Fibroblast of the aortic adventitia (primary cell): ENCODE measurements around the gene HMGN1. TPM values are rescaled to one million over a fixed set of nuclear protein-coding genes. Genes with fewer than 3 reads are reported as not detected.
"Not testable (repeated sequence)": the region's sequence is repeated elsewhere in the genome, so short reads cannot be mapped to it uniquely, and the experiment has no call there.

Source experiments
- DNase-seq: peaks from one replicate; pipeline ENCODE4 v3.0.0-alpha.2; 2010; ENCODE audit warnings: low read depth
- H3K4me3 ChIP-seq: 2 replicates; pipeline ENCODE4 v1.5.1; 2011; ENCODE audit warnings: low read depth, mild to moderate bottlenecking, control low read depth, low read length, moderate library complexity
- total RNA-seq: library from RNA; depleted of rRNA; stranded (reverse); fragments of >200 nt; gene quantifications from 2 replicates; pipeline ENCODE4 v1.2.3, GENCODE V29; 2012; ENCODE audit warnings: low replicate concordance
- TF ChIP-seq, protein P1 (sequence below): IDR thresholded peaks from 2 replicates; pipeline ENCODE4 v1.5.1; 2011; ENCODE audit warnings: mild to moderate bottlenecking, low read length, control low read depth, inconsistent platforms; ENCODE audit not compliant: insufficient read depth

The HMGN1 gene
- total RNA-seq, 1 donor, result 165 TPM

DNA sequence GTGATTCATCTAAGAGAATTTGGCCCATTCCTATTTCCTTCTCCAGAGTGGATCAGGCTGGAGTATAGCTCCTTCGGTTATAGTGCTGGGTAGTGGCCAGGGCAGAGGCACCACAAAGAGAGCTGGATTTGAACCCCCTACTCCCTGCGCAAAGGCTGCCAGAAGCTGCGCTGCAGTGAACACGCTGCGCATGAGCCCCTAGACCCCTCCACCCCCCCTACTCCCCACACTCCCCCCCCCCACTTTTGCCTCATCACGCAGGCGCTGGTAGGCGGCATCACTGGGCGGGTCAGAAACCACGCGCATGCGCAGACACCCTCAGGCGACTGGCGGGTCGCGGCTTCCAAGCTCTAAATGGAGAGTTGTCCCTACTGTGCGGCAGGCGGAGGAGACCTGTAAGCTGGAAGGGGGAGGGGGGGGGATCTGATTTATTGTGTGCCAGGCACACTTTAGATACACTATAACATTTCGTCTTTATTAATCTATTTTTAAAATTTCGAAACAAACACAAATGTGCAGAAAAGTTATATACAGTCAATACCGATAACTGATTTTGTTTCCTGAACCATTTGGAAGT, 38.7 kb upstream of the HMGN1 start:
- DNase-seq, result peak; percentile 85
- H3K4me3 ChIP-seq, result peak overlapping the region; percentile 60
- TF ChIP-seq, protein P1, sequence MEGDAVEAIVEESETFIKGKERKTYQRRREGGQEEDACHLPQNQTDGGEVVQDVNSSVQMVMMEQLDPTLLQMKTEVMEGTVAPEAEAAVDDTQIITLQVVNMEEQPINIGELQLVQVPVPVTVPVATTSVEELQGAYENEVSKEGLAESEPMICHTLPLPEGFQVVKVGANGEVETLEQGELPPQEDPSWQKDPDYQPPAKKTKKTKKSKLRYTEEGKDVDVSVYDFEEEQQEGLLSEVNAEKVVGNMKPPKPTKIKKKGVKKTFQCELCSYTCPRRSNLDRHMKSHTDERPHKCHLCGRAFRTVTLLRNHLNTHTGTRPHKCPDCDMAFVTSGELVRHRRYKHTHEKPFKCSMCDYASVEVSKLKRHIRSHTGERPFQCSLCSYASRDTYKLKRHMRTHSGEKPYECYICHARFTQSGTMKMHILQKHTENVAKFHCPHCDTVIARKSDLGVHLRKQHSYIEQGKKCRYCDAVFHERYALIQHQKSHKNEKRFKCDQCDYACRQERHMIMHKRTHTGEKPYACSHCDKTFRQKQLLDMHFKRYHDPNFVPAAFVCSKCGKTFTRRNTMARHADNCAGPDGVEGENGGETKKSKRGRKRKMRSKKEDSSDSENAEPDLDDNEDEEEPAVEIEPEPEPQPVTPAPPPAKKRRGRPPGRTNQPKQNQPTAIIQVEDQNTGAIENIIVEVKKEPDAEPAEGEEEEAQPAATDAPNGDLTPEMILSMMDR, result no peak

DNA sequence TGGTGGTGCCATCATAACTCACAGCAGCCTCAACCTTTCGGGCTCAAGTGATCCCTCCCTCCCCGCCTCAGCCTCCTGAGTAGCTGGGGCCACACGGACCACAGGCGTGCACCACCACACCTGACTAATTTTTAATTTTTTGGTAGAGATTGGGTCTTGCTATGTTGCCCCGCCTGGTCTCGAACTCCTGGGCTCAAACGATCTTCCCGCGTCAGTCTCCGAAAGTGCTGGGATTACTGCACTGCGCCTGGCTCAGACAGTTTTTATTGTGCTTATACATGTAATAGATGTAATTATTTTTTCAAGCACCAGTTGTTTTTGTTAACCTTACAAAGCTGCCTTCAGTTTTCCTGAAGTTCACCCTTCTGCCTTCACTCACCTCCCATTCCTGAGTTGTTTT, 38.0 kb upstream of the HMGN1 start:
- TF ChIP-seq, protein P1, result no peak
- no peak overlapping the region for H3K4me3 ChIP-seq
- DNase-seq, result no peak

DNA sequence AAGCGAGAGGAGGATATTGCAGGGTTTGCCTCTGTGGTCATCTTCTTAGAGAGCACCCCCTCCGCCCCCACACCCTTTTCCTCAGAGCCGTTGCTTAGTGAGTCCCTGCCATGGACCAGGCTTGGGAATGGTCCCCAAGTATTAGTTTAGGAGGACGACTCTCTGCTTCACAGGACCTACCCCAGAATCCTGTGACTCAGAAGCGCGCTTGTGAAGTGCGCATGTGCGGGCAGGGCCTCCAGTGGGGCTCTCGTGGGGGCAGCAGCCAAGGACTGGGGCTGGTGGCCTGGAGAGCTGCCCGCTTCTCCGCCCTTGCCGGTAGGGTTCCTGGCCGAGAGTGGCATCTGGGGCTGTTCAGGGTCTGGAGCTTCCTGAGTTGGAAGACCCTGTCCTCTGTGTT, 37.3 kb upstream of the HMGN1 start:
- peak; percentile 43 for DNase-seq
- TF ChIP-seq, protein P1, result no peak
- H3K4me3 ChIP-seq, result peak overlapping the region; percentile 58

DNA sequence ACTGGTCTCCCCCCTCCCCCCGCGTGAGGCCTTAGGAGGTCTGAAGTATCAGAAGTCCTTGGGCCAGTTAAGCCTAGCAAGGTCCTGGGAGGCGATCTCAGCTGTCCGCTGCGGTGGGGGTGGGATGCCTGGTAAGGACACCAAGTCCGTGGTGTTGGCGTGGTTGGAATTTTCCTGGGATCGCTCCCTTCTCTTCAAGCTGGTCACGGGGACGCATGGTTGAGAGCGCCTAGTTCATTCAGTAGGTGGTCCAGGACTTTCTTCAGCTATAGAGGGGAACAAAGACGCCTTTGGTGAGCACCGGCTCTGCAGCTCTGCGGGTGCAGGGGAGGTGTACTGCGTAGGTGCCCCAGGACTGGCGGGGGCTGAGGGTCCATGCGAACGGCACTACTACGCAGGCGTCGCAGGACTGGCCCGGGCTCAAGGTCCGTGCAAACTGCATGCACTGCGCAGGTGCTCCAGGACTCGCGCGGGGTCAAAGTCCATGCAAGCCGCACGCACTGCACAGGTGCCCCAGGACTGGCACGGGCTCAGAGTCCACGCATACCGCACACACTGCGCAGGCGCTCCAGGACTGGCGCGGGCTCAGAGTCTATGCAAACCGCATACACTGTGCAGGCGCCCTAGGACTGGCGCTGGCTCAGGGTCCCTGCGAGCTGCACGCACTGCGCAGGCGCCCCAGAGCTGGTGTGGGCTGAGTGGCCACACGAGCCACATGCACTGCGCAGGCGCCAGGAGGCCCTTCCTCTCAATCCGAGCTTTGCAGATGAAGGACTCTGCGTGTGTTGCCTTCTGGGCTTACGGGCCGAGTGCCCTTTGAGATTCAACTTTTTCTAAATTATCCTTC, 36.6 kb upstream of the HMGN1 start:
- DNase-seq, result peak; percentile 81
- H3K4me3 ChIP-seq, result peak overlapping the region; percentile 58
- TF ChIP-seq, protein P1, result no peak

DNA sequence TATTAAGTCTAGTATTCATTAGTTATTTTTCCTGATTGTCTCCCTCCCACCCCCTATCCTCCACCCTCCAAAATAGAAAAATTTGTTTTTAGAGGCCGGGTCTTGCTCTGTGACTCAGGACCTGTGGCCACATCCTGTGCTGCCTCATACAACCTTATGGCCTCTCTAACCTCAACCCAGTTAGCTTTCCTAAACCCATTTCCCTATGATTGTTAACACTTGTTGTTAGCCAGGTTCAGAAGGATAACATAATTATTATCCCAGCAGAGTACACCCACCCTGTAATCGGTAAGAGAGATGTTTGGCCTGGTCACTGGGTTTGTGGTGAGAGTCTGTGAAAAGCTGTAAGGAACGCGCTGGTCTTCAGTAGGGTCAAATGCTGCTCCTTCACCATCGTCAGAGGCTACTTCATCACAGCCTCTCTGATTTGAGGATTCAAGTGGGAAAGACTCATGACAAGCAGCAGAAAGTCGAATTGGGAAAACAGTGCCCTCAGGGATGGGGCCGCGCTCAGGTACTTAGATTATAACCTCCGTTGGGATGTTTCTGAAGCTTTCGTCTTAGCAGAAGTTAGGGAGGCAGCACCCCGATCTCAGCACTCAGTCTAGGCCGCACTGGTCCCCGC, 35.9 kb upstream of the HMGN1 start:
- TF ChIP-seq, protein P1, result no peak
- no peak for DNase-seq
- H3K4me3 ChIP-seq, result no peak overlapping the region

DNA sequence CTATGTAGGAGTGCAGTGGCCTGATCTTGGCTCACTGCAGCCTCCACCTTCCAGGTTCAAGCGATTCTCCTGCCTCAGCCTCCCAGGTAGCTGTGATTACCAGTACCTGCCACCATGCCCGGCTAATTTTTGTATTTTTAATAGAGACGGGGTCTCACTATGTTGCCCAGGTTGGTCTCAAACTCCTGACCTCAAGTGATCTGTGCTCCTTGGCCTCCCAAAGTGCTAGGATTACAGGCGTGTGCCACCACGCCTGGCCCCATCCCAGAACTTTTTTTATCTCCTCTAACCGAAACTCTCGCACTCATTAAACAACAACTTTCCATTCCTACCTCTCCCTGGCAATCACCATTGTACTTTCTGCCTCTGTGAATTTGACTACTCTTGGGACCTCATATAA, 33.2 kb upstream of the HMGN1 start:
- not testable (repeated sequence) for DNase-seq, H3K4me3 ChIP-seq

DNA sequence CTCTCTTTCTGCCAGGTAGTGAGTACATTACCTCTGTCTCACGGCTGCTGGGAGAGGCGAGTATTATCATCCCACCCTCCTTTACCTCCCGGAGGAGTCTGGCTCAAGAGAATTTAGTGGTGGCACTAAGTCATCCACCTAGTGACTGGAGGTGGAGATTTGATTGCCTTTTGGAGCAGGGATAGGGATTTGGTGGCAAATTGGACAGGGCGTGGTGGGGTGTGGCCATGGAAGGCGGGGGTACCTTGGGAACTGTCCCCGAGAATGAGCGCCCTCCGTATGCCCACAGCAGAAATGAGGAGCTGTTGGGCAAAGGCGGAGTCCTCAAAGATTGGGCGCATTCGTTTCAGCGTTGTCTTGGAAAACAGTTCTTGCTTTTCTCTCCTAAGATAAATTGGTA, 32.1 kb upstream of the HMGN1 start:
- TF ChIP-seq, protein P1, result no peak
- peak overlapping the region; percentile 94 for H3K4me3 ChIP-seq
- no peak for DNase-seq
